ENCODE results near the gene NAPEPLD.
"Not testable (repeated sequence)": the region's sequence is repeated elsewhere in the genome, so short reads cannot be mapped to it uniquely, and the experiment has no call there.

NAPEPLD gene

DNA sequence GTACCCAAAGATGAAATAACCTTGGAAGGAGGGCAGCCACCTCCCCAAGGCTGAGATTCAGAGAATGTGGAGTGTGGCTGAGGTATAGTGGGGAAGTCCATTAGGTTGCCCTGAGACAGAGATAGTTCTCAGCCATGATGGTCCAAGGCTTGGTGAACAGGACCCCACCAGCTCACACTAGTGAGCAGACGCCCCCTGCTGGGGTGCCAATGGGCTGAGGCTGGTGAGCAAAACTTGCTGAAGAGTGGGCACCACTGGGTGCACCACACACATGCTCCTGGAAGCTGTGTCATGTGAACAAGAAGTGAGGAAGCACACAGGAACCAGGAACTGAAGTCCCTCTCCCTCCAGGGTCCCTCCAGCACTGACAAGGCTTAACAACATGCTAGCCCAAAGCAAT is 83.2 kb downstream of the NAPEPLD start:
- DNase-seq (ENCODE audit: low read depth), result no peak

DNA sequence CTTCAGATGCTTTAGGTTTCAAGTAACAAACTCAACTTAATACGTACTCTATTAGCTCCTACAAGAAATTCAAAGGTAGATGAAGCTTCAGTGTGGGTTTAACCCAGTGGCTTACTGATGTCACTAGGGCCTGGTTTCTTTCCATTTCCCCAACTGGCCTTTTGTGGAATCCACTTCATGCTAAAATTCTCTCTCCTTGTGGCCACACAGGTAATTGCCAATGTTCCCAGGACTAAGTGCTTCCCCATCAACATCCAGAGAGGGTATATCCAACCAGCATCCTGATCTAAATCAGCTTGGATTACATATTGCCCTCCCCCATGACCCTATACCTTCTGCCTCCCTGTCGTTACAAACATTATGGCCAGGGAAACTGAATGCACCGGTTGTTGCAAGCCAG is 85.0 kb downstream of the NAPEPLD start:
- DNase-seq (ENCODE audit: low read depth), result no peak

GRCh38 chr7:103059471-103059870 is 89.4 kb downstream of the NAPEPLD start:
- no peak for DNase-seq (ENCODE audit: low read depth)

DNA sequence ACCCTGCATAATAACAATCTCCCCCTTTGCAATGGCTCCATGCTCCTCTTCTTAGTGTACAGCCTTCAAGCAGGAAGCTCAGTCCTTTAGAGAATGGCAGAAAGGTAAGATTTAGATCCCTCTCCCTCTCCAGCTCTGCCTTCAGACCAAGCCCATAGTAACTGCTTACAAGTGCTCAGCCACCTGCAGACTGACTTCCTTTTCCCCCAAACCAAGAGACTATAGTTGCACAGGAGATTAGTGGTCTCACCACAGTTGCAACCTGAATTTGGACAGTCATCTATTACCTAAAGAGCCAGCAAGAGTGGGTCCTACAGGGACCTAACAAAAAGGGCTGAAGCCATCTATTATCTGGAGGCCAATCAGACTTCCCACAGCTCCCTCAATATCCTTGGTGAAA is 90.8 kb downstream of the NAPEPLD start:
- DNase-seq (ENCODE audit: low read depth), result no peak

GRCh38 chr7:103056006-103056405 is 92.9 kb downstream of the NAPEPLD start:
- not testable (repeated sequence) for DNase-seq (ENCODE audit: low read depth)

GRCh38 chr7:103051519-103051918 is 97.4 kb downstream of the NAPEPLD start:
- no peak for DNase-seq (ENCODE audit: low read depth)
